Body of pancreas (tissue), 4 donors: ENCODE results near the gene DCANP1.

Experiments used
- POLR2A ChIP-seq, 3 donors: fragments of 450-650 bp; IDR thresholded peaks; one replicate each; pipeline ENCODE4 v1.6.1; 2016; ENCODE audit warnings: antibody characterized with exemption in 3 of 3, mild to moderate bottlenecking in 2 of 3
- TF ChIP-seq, protein P1 (sequence below), 7 experiments: fragments of 450-650 bp in 4 of 7; fragments of 200-600 bp in 3 of 7; sonication (generic) in 3 of 7; IDR thresholded peaks; one replicate each; pipeline ENCODE4 v1.5.1; 2016 to 2019; ENCODE audit warnings: antibody characterized with exemption in 7 of 7

DNA sequence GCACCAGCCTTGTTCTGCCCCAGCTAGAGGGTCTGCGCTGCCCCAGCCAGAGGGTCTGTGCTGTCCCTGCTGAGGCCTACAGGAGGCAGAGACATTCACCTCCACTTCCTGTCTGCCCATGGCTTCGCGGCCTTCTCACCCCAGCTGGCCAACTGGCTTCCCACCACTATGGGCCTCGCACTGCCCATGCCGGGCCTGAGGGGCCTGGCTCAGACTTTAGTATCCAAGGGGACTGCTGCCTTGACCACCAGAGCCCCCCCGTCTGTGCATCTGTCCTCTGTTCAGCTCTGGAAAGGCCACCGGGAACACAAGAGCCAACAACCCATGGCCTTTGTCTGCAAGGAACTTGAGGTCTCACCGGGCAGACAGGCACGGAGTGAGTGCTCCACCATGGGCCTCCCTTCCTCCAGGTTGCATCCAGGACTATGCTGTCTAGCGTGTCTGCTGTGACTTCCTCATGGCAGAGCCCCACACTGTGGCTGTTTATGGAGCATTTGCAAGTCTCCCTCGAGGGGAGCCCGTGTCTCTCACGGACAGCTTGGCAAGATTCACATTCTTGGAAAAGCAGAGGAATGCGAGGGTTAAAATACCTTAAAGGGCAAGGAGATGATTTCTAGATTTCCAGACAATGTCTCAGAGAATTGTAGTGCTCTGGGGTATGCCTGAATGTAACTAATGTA lies 1.7 kb downstream of the DCANP1 start:
- no peak for TF ChIP-seq POLR2A (IDR thresholded peaks at IDR 0.05)
- TF ChIP-seq, protein P1, sequence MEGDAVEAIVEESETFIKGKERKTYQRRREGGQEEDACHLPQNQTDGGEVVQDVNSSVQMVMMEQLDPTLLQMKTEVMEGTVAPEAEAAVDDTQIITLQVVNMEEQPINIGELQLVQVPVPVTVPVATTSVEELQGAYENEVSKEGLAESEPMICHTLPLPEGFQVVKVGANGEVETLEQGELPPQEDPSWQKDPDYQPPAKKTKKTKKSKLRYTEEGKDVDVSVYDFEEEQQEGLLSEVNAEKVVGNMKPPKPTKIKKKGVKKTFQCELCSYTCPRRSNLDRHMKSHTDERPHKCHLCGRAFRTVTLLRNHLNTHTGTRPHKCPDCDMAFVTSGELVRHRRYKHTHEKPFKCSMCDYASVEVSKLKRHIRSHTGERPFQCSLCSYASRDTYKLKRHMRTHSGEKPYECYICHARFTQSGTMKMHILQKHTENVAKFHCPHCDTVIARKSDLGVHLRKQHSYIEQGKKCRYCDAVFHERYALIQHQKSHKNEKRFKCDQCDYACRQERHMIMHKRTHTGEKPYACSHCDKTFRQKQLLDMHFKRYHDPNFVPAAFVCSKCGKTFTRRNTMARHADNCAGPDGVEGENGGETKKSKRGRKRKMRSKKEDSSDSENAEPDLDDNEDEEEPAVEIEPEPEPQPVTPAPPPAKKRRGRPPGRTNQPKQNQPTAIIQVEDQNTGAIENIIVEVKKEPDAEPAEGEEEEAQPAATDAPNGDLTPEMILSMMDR (IDR thresholded peaks at IDR 0.05): no peak
